Stimulated activated CD4-positive, alpha-beta T cell treated with anti-CD3 and anti-CD28 coated beads, Interleukin-12 subunit alpha, Interleukin-12 subunit beta, amount 100 ng/mL, for 4 hours (primary cell): Measurements from ENCODE around the gene PRSS23.
"Not testable (repeated sequence)": the region's sequence is repeated elsewhere in the genome, so short reads cannot be mapped to it uniquely, and the experiment has no call there.

Experiments used
- DNase-seq: peaks from one replicate; pipeline ENCODE4 v3.0.0-alpha.2; 2020

PRSS23 gene

GRCh38 chr11:86815726-86816125 lies 15.4 kb downstream of the PRSS23 start:
- DNase-seq: no peak

GRCh38 chr11:86816251-86816726 lies 15.9 kb downstream of the PRSS23 start:
- no peak for DNase-seq

GRCh38 chr11:86818462-86819192 lies 18.3 kb downstream of the PRSS23 start:
- DNase-seq: no peak

GRCh38 chr11:86824139-86824538 lies 23.8 kb downstream of the PRSS23 start:
- not testable (repeated sequence) for DNase-seq

GRCh38 chr11:86834376-86834775 lies 34.0 kb downstream of the PRSS23 start:
- not testable (repeated sequence) for DNase-seq

GRCh38 chr11:86844762-86845508 lies 44.6 kb downstream of the PRSS23 start:
- DNase-seq: not testable (repeated sequence)

- DNase-seq: no peak
Observed at GRCh38 chr11:86848132-86848531, 47.8 kb downstream of the PRSS23 start.

- DNase-seq: no peak
Observed at GRCh38 chr11:86849679-86850078, 49.3 kb downstream of the PRSS23 start.
